ENCODE data around the gene CTBP1.
A peak's percentile ranks its signal among the peaks of the same experiment; 100 is the strongest.

The CTBP1 gene

GRCh38 chr4:1209821-1210220, 39.1 kb downstream of the CTBP1 start:
- no peaks in the 10 kb centered on the region for H3K9me3 ChIP-seq (replicated peaks; ENCODE audit: low read length)

GRCh38 chr4:1208970-1209704, 39.8 kb downstream of the CTBP1 start:
- H3K36me3 ChIP-seq (ENCODE audit: insufficient read depth, low read length), result peaks cover 38% of the 10 kb centered on the region
- peak overlapping the region; percentile 52 for H3K4me2 ChIP-seq (ENCODE audit: low read length)
- peaks cover 52% of the 10 kb centered on the region for H3K4me1 ChIP-seq (ENCODE audit: control insufficient read depth, insufficient read depth, low read length)
- H3K27me3 ChIP-seq (ENCODE audit: control insufficient read depth, insufficient read depth, low read length), result no peaks in the 10 kb centered on the region
- H3K4me3 ChIP-seq (ENCODE audit: low read length), result no peak overlapping the region
- peak overlapping the region; percentile 6 for H3K9ac ChIP-seq (ENCODE audit: low read depth, low read length)
- no peaks in the 10 kb centered on the region for H3K9me3 ChIP-seq (replicated peaks; ENCODE audit: low read length)

More at GRCh38 chr4:1209821-1210220, 39.1 kb downstream of the CTBP1 start:
- H3K9ac ChIP-seq (ENCODE audit: low read depth, low read length), result peak overlapping the region; percentile 6
- peaks cover 44% of the 10 kb centered on the region for H3K36me3 ChIP-seq (ENCODE audit: insufficient read depth, low read length)
- peaks cover 46% of the 10 kb centered on the region for H3K4me1 ChIP-seq (ENCODE audit: control insufficient read depth, insufficient read depth, low read length)
- H3K4me2 ChIP-seq (ENCODE audit: low read length), result peak overlapping the region; percentile 38
- no peaks in the 10 kb centered on the region for H3K27me3 ChIP-seq (ENCODE audit: control insufficient read depth, insufficient read depth, low read length)
- no peak overlapping the region for H3K4me3 ChIP-seq (ENCODE audit: low read length)

GRCh38 chr4:1208266-1208961, 40.5 kb downstream of the CTBP1 start:
- Histone ChIP-seq H3K4me1 (ENCODE audit: control insufficient read depth, insufficient read depth, low read length) (peaks cover 54% of the 10 kb centered on the region), H3K9ac (ENCODE audit: low read depth, low read length) (peak overlapping the region; percentile 23), H3K27me3 (ENCODE audit: control insufficient read depth, insufficient read depth, low read length) (no peaks in the 10 kb centered on the region), H3K4me2 (ENCODE audit: low read length) (peak overlapping the region; percentile 52), H3K9me3 (replicated peaks; ENCODE audit: low read length) (no peaks in the 10 kb centered on the region), H3K4me3 (ENCODE audit: low read length) (peak overlapping the region; percentile 10), H3K36me3 (ENCODE audit: insufficient read depth, low read length) (peaks cover 31% of the 10 kb centered on the region)

GRCh38 chr4:1207603-1208265, 41.2 kb downstream of the CTBP1 start:
- H3K4me3 ChIP-seq (ENCODE audit: low read length), result peak overlapping the region; percentile 10
- H3K4me1 ChIP-seq (ENCODE audit: control insufficient read depth, insufficient read depth, low read length), result peaks cover 56% of the 10 kb centered on the region
- H3K27me3 ChIP-seq (ENCODE audit: control insufficient read depth, insufficient read depth, low read length), result no peaks in the 10 kb centered on the region
- no peaks in the 10 kb centered on the region for H3K9me3 ChIP-seq (replicated peaks; ENCODE audit: low read length)
- peak overlapping the region; percentile 23 for H3K9ac ChIP-seq (ENCODE audit: low read depth, low read length)
- H3K36me3 ChIP-seq (ENCODE audit: insufficient read depth, low read length), result peaks cover 24% of the 10 kb centered on the region
- H3K4me2 ChIP-seq (ENCODE audit: low read length), result peak overlapping the region; percentile 52

GRCh38 chr4:1207157-1207470, 41.8 kb downstream of the CTBP1 start:
- Histone ChIP-seq H3K4me1 (ENCODE audit: control insufficient read depth, insufficient read depth, low read length) (peaks cover 61% of the 10 kb centered on the region), H3K9ac (ENCODE audit: low read depth, low read length) (no peak overlapping the region)

GRCh38 chr4:1206299-1207156, 42.4 kb downstream of the CTBP1 start:
- H3K4me1 ChIP-seq (ENCODE audit: control insufficient read depth, insufficient read depth, low read length), result peaks cover 64% of the 10 kb centered on the region
- H3K4me2 ChIP-seq (ENCODE audit: low read length), result no peak overlapping the region
- no peak overlapping the region for H3K9ac ChIP-seq (ENCODE audit: low read depth, low read length)
- H3K27me3 ChIP-seq (ENCODE audit: control insufficient read depth, insufficient read depth, low read length), result no peaks in the 10 kb centered on the region
- H3K36me3 ChIP-seq (ENCODE audit: insufficient read depth, low read length), result peaks cover 13% of the 10 kb centered on the region
- no peak overlapping the region for H3K4me3 ChIP-seq (ENCODE audit: low read length)
- H3K9me3 ChIP-seq (replicated peaks; ENCODE audit: low read length), result no peaks in the 10 kb centered on the region

More at GRCh38 chr4:1207157-1207470, 41.8 kb downstream of the CTBP1 start:
- Histone ChIP-seq H3K4me3 (ENCODE audit: low read length) (no peak overlapping the region), H3K27me3 (ENCODE audit: control insufficient read depth, insufficient read depth, low read length) (no peaks in the 10 kb centered on the region), H3K9me3 (replicated peaks; ENCODE audit: low read length) (no peaks in the 10 kb centered on the region), H3K36me3 (ENCODE audit: insufficient read depth, low read length) (peaks cover 18% of the 10 kb centered on the region), H3K4me2 (ENCODE audit: low read length) (no peak overlapping the region)

DNA sequence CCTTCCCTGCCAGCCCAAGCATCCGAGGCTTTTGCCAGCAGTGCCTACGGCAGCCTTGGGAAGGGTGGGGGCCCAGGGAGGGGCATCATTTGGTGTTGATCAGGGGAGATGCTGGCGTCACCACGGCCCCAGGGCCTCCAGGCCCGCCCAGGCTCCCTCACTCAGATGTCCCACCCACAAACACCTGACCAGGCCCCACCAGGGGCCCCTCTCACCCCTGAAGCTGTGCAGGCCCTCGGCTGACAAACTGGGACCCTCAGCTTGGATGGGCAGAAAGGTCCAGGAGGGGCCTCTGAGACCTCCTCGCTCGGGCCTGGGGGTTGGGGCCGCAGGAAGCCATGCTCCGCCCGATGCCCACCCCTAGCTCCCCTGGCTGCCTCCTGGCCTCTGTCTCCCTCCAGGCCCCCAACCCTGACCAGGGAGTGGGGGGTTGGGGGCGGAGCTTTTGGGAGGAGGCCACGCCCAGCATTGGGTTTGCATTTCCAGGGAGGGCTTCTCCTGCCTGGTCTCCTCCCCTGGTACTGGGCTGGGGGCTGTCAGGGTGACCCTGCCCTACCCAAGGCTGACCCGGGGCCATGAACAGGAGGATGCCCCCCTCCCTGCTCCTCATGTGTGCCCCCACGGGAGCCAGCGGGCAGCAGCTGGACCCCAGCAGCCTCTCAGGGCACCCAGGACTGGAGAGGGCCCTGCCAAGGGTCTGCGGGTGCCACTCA, 43.2 kb downstream of the CTBP1 start:
- no peaks in the 10 kb centered on the region for H3K9me3 ChIP-seq (replicated peaks; ENCODE audit: low read length)
- no peaks in the 10 kb centered on the region for H3K27me3 ChIP-seq (ENCODE audit: control insufficient read depth, insufficient read depth, low read length)
- peaks cover 6% of the 10 kb centered on the region for H3K36me3 ChIP-seq (ENCODE audit: insufficient read depth, low read length)
- H3K4me1 ChIP-seq (ENCODE audit: control insufficient read depth, insufficient read depth, low read length), result peaks cover 67% of the 10 kb centered on the region
- H3K4me2 ChIP-seq (ENCODE audit: low read length), result no peak overlapping the region
- H3K9ac ChIP-seq (ENCODE audit: low read depth, low read length), result no peak overlapping the region
- H3K4me3 ChIP-seq (ENCODE audit: low read length), result no peak overlapping the region

GRCh38 chr4:1204828-1205585, 43.9 kb downstream of the CTBP1 start:
- Histone ChIP-seq H3K9me3 (replicated peaks; ENCODE audit: low read length) (no peaks in the 10 kb centered on the region), H3K4me3 (ENCODE audit: low read length) (no peak overlapping the region), H3K4me1 (ENCODE audit: control insufficient read depth, insufficient read depth, low read length) (peaks cover 67% of the 10 kb centered on the region), H3K9ac (ENCODE audit: low read depth, low read length) (peak overlapping the region; percentile 23), H3K27me3 (ENCODE audit: control insufficient read depth, insufficient read depth, low read length) (no peaks in the 10 kb centered on the region), H3K36me3 (ENCODE audit: insufficient read depth, low read length) (no peaks in the 10 kb centered on the region), H3K4me2 (ENCODE audit: low read length) (peak overlapping the region; percentile 59)

- Histone ChIP-seq H3K9ac (ENCODE audit: low read depth, low read length) (no peak overlapping the region), H3K36me3 (ENCODE audit: insufficient read depth, low read length) (no peaks in the 10 kb centered on the region), H3K4me2 (ENCODE audit: low read length) (peak overlapping the region; percentile 59), H3K9me3 (replicated peaks; ENCODE audit: low read length) (no peaks in the 10 kb centered on the region), H3K27me3 (ENCODE audit: control insufficient read depth, insufficient read depth, low read length) (no peaks in the 10 kb centered on the region), H3K4me3 (ENCODE audit: low read length) (no peak overlapping the region), H3K4me1 (ENCODE audit: control insufficient read depth, insufficient read depth, low read length) (peaks cover 64% of the 10 kb centered on the region)
Measured at GRCh38 chr4:1204286-1204827, 44.6 kb downstream of the CTBP1 start.

DNA sequence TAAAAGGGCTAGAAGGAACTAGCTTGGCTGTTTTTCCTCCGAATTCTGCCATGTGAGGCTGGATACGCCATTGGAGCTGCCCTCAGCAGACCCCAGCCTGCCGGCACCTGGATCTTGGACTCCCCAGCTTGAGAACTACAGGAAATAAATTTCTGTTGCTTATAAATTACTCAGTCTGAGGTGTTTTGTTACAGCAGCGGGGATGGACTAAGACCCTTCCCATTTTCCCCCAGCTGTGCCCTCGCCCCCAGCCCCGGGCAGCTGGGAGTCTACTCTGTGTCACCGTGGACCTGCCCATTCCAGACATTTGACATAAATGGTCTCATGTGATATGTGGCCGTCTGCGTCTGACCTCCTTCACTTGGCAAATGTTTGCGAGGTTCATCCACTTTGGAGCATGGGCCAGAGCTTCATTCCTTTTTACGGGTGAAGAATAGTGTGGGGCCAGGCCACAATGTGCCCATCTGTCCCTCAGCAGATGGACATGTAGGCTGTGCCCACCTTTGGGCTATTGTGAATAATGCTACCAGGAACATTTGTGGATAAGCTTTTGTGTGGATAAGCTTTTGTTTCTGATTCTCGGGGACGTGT, 45.8 kb downstream of the CTBP1 start:
- Histone ChIP-seq H3K36me3 (ENCODE audit: insufficient read depth, low read length) (no peaks in the 10 kb centered on the region), H3K4me1 (ENCODE audit: control insufficient read depth, insufficient read depth, low read length) (peaks cover 57% of the 10 kb centered on the region), H3K4me2 (ENCODE audit: low read length) (no peak overlapping the region), H3K9ac (ENCODE audit: low read depth, low read length) (no peak overlapping the region), H3K9me3 (replicated peaks; ENCODE audit: low read length) (no peaks in the 10 kb centered on the region), H3K27me3 (ENCODE audit: control insufficient read depth, insufficient read depth, low read length) (no peaks in the 10 kb centered on the region), H3K4me3 (ENCODE audit: low read length) (no peak overlapping the region)

Measured in skeletal muscle satellite cell (primary cell).